H1 (cell line): ENCODE results near the gene MBD5. TPM values are rescaled to one million over a fixed set of nuclear protein-coding genes. Genes with fewer than 3 reads are reported as not detected.
A peak's percentile ranks its signal among the peaks of the same experiment; 100 is the strongest.

Experiments used
- CTCF ChIA-PET: fragments of 300-600 bp; sonication (Branson Sonifier 250); formaldehyde crosslinking; loops from one replicate; lab custom pipeline; 2021; ENCODE audit not compliant: partially characterized antibody; lab: Charles Lee
- POLR2A ChIA-PET: fragments of 300-600 bp; sonication (Branson Sonifier 250); formaldehyde crosslinking; loops from one replicate; lab custom pipeline; 2021; ENCODE audit warnings: inconsistent platforms; ENCODE audit not compliant: partially characterized antibody; lab: Charles Lee
- DNase-seq, 2 experiments: peaks; one replicate each; pipeline versions ENCODE4 v3.0.0 to v3.0.0-alpha.2; 2010 to 2022; ENCODE audit warnings: low spot score in 2 of 2, low read depth in 1 of 2, mixed read lengths in 1 of 2
- FAIRE-seq: peaks from 2 replicates; lab custom pipeline; 2011; peaks lifted over from hg19 to GRCh38; lab: Jason Lieb, UNC
- H2AFZ ChIP-seq: 2 replicates; pipeline ENCODE4 v1.8.1; 2012; ENCODE audit warnings: low read length, inconsistent platforms
- H2AK5ac ChIP-seq: 2 replicates; pipeline ENCODE4 v1.6.1; 2013; ENCODE audit warnings: low read depth, low read length
- H2BK120ac ChIP-seq: replicated peaks from 2 replicates; pipeline ENCODE3; 2013; ENCODE audit warnings: low read depth, low read length, inconsistent platforms
- H2BK12ac ChIP-seq: 2 replicates; pipeline ENCODE4 v1.6.1; 2013; ENCODE audit warnings: low read depth, low read length
- H2BK15ac ChIP-seq: 2 replicates; pipeline ENCODE4 v1.6.1; 2013; ENCODE audit warnings: low read length
- H2BK20ac ChIP-seq: 2 replicates; pipeline ENCODE4 v1.6.1; 2013; ENCODE audit warnings: low read length
- H2BK5ac ChIP-seq: 2 replicates; pipeline ENCODE4 v1.6.1; 2013; ENCODE audit warnings: low read depth, low read length
- H3K14ac ChIP-seq: 2 replicates; pipeline ENCODE4 v1.6.1; 2013; ENCODE audit warnings: inconsistent platforms; ENCODE audit not compliant: insufficient read length
- H3K18ac ChIP-seq: 2 replicates; pipeline ENCODE4 v1.6.1; 2013; ENCODE audit warnings: low read length; ENCODE audit errors: extremely low read depth
- H3K23ac ChIP-seq: 2 replicates; pipeline ENCODE4 v1.6.1; 2013; ENCODE audit warnings: inconsistent platforms; ENCODE audit not compliant: insufficient read length
- H3K23me2 ChIP-seq: 2 replicates; pipeline ENCODE4 v1.6.1; 2013; ENCODE audit warnings: low read depth, low read length
- H3K27ac ChIP-seq: 2 replicates; pipeline ENCODE4 v1.6.1; 2011; ENCODE audit warnings: low read depth, low read length, inconsistent platforms
- H3K27me3 ChIP-seq, 4 experiments: replicated peaks in 1 of 4; 1 replicate in 1 of 4; 2 replicates in 3 of 4; pipeline versions ENCODE4 v1.6.1 to v1.8.1; 2011 to 2013; ENCODE audit warnings: low read length in 3 of 4, mild to moderate bottlenecking in 3 of 4, inconsistent platforms in 2 of 4, mixed read lengths in 2 of 4, moderate library complexity in 1 of 4; ENCODE audit not compliant: control insufficient read depth in 3 of 4, insufficient read depth in 3 of 4; ENCODE audit errors: extremely low read depth in 1 of 4
- H3K36me3 ChIP-seq, 4 experiments: 2 replicates each; pipeline versions ENCODE4 v1.6.1 to v1.8.1; 2011 to 2013; ENCODE audit warnings: mild to moderate bottlenecking in 4 of 4, low read length in 3 of 4, moderate library complexity in 2 of 4, control low read depth in 1 of 4, inconsistent platforms in 1 of 4; ENCODE audit not compliant: insufficient read depth in 4 of 4, control insufficient read depth in 2 of 4
- H3K4ac ChIP-seq: replicated peaks from 2 replicates; pipeline ENCODE3; 2013; ENCODE audit warnings: low read length, low read depth, mixed read lengths, inconsistent platforms; ENCODE audit not compliant: insufficient read length
- H3K4me1 ChIP-seq, 4 experiments: replicated peaks in 1 of 4; 1 replicate in 1 of 4; 2 replicates in 3 of 4; pipeline versions ENCODE4 v1.6.1 to v1.8.1; 2011 to 2013; ENCODE audit warnings: low read length in 3 of 4, inconsistent platforms in 2 of 4, mixed read lengths in 1 of 4; ENCODE audit not compliant: insufficient read depth in 4 of 4, control insufficient read depth in 3 of 4
- H3K4me2 ChIP-seq, 2 experiments: 2 replicates each; pipeline versions ENCODE4 v1.6.1 to v1.8.1; 2011 to 2013; ENCODE audit warnings: low read depth in 2 of 2, low read length in 2 of 2, control low read depth in 1 of 2, inconsistent platforms in 1 of 2, mild to moderate bottlenecking in 1 of 2; ENCODE audit not compliant: insufficient read depth in 1 of 2
- H3K4me3 ChIP-seq, 4 experiments: fragments of 200-600, 300-600 bp in 1 of 4; sonication (generic), shearing (Covaris generic), sonication (Bioruptor Twin) in 1 of 4; 2 replicates each; pipeline versions ENCODE4 v1.5.1 to v1.8.1; 2011 to 2016; ENCODE audit warnings: low read length in 4 of 4, low read depth in 3 of 4, control low read depth in 2 of 4, inconsistent platforms in 2 of 4, mild to moderate bottlenecking in 2 of 4, mixed read lengths in 1 of 4, moderate library complexity in 1 of 4; ENCODE audit not compliant: insufficient read depth in 2 of 4; ENCODE audit errors: extremely low read depth in 1 of 4
- H3K56ac ChIP-seq: replicated peaks from 2 replicates; pipeline ENCODE3; 2013; ENCODE audit warnings: low read depth, mild to moderate bottlenecking, mixed read lengths, low read length, inconsistent platforms; ENCODE audit not compliant: insufficient read length
- H3K79me1 ChIP-seq: 2 replicates; pipeline ENCODE4 v1.6.1; 2013; ENCODE audit warnings: low read depth, low read length, control low read depth
- H3K79me2 ChIP-seq, 2 experiments: 2 replicates each; pipeline versions ENCODE4 v1.6.1 to v1.8.1; 2012 to 2013; ENCODE audit warnings: low read length in 2 of 2, mild to moderate bottlenecking in 2 of 2, inconsistent platforms in 1 of 2; ENCODE audit not compliant: insufficient read depth in 2 of 2, control insufficient read depth in 1 of 2
- H3K9ac ChIP-seq, 4 experiments: replicated peaks in 1 of 4; 1 replicate in 1 of 4; 2 replicates in 3 of 4; pipeline versions ENCODE4 v1.6.1 to v1.8.1; 2011 to 2013; ENCODE audit warnings: low read depth in 3 of 4, low read length in 3 of 4, control low read depth in 2 of 4, mild to moderate bottlenecking in 2 of 4, moderate library complexity in 2 of 4, inconsistent platforms in 1 of 4; ENCODE audit errors: extremely low read depth in 1 of 4
- H3K9me3 ChIP-seq, 2 experiments: 2 replicates each; pipeline versions ENCODE4 v1.6.1 to v1.8.1; 2012 to 2013; ENCODE audit warnings: mild to moderate bottlenecking in 2 of 2, moderate library complexity in 2 of 2, control low read depth in 1 of 2, inconsistent platforms in 1 of 2, low read depth in 1 of 2, low read length in 1 of 2, mixed read lengths in 1 of 2; ENCODE audit not compliant: insufficient read depth in 2 of 2
- H4K20me1 ChIP-seq, 2 experiments: replicated peaks in 1 of 2; 2 replicates each; pipeline versions ENCODE3 to v1.8.1; 2011 to 2013; ENCODE audit warnings: inconsistent platforms in 2 of 2, low read length in 2 of 2, mild to moderate bottlenecking in 1 of 2; ENCODE audit not compliant: insufficient read depth in 2 of 2, control insufficient read depth in 1 of 2
- H4K5ac ChIP-seq: 2 replicates; pipeline ENCODE4 v1.6.1; 2013; ENCODE audit warnings: low read length, low read depth, mixed read lengths, inconsistent platforms; ENCODE audit not compliant: insufficient read length
- H4K8ac ChIP-seq: 2 replicates; pipeline ENCODE4 v1.8.0; 2013; ENCODE audit warnings: mild to moderate bottlenecking, moderate library complexity, low read length, inconsistent platforms; ENCODE audit not compliant: insufficient read depth; ENCODE audit errors: extremely low read depth
- H4K91ac ChIP-seq: replicated peaks from 2 replicates; pipeline ENCODE3; 2013; ENCODE audit warnings: low read length, mixed read lengths, inconsistent platforms; ENCODE audit not compliant: insufficient read length
- ATF3 ChIP-seq: IDR thresholded peaks from 2 replicates; pipeline ENCODE4 v1.6.1; 2011; ENCODE audit warnings: low read depth, mild to moderate bottlenecking, low read length; ENCODE audit not compliant: insufficient read depth
- CEBPB ChIP-seq: IDR thresholded peaks from 2 replicates; pipeline ENCODE4 v1.6.1; 2012; ENCODE audit warnings: low read depth, low read length
- EP300 ChIP-seq, 2 experiments: IDR thresholded peaks; 1 replicate in 1 of 2; 2 replicates in 1 of 2; pipeline ENCODE4 v1.6.1; 2011 to 2012; ENCODE audit warnings: low read depth in 2 of 2, low read length in 2 of 2, mild to moderate bottlenecking in 2 of 2, borderline replicate concordance in 1 of 2, inconsistent platforms in 1 of 2, moderate library complexity in 1 of 2
- JUN ChIP-seq: IDR thresholded peaks from 2 replicates; pipeline ENCODE4 v1.6.1; 2011; ENCODE audit warnings: low read depth, mild to moderate bottlenecking, improper control_type of control experiment, low read length
- POLR2A ChIP-seq, 2 experiments: IDR thresholded peaks; 1 replicate in 1 of 2; 2 replicates in 1 of 2; pipeline ENCODE4 v1.6.1; 2011; ENCODE audit warnings: low read depth in 2 of 2, low read length in 2 of 2, mild to moderate bottlenecking in 2 of 2; ENCODE audit errors: control extremely low read depth in 1 of 2
- TBP ChIP-seq: IDR thresholded peaks from 2 replicates; pipeline ENCODE4 v1.6.1; 2011; ENCODE audit warnings: low read depth, low read length, improper control_type of control experiment
- YY1 ChIP-seq: IDR thresholded peaks from 2 replicates; pipeline ENCODE4 v1.6.1; 2011; ENCODE audit warnings: low read depth, mild to moderate bottlenecking, low read length
- WGBS, 2 experiments: shearing (Covaris generic) in 1 of 2; methylation state at CpG; one replicate each; pipeline versions ENCODE4 v1.1.6 to v1.1.7; 2013 to 2015; ENCODE audit warnings: low lambda C conversion rate in 2 of 2, mixed read lengths in 2 of 2, inconsistent platforms in 1 of 2, low coverage in 1 of 2, missing lambda C conversion rate in 1 of 2; ENCODE audit not compliant: insufficient replicate concordance in 2 of 2, insufficient coverage in 1 of 2, insufficient read length in 1 of 2; ENCODE audit errors: extremely low coverage in 1 of 2, missing lambda C conversion rate in 1 of 2; 5-methylcytosine and 5-hydroxymethylcytosine counted together
- polyA plus RNA-seq, 7 experiments: library from polyadenylated mRNA; depleted of rRNA in 3 of 7; stranded (reverse) in 5 of 7; unstranded in 2 of 7; fragments of >200 nt in 5 of 7; fragments of 200-250 nt in 2 of 7; gene quantifications; 1 replicate in 5 of 7; 2 replicates in 1 of 7; 4 replicates in 1 of 7; pipeline versions ENCODE4 v1.2.1 to v1.2.3, GENCODE V29; 2011 to 2013; ENCODE audit warnings: missing spikeins in 2 of 7, mixed read lengths in 2 of 7
- total RNA-seq: library from RNA; stranded (reverse); fragmentation: NEBNext Ultra II Directional; extraction: Animal tissue kit (Norgen Biotek cat#: 25700); gene quantifications from 2 replicates; pipeline ENCODE4 v1.2.1, GENCODE V29; 2021

The MBD5 gene
- total and polyA plus RNA-seq, 2 of the 8 experiments (the other 6 are each of a cell fraction or from before 2014, with no cell fraction given): 9.7 to 29.4 TPM

GRCh38 chr2:148362144-148362796 lies 341.4 kb downstream of the MBD5 start:
- Histone ChIP-seq H2BK15ac (no peak overlapping the region), H3K36me3 (no peaks in the 10 kb centered on the region), H3K56ac (no peak overlapping the region), H3K4me1 (peaks cover 2 to 5% (median 2%) of the 10 kb centered on the region in 4 experiments; a peak in 4 of 7 replicates), H2BK120ac (no peak overlapping the region), H3K23me2 (no peaks in the 10 kb centered on the region), H3K9ac (no peak overlapping the region), H2AK5ac (no peak overlapping the region), H2BK12ac (peak overlapping the region; percentile 17; the same call in 1 of the 2 replicates), H4K91ac (no peak overlapping the region), H4K5ac (no peak overlapping the region), H3K79me1 (no peaks in the 10 kb centered on the region), H4K8ac (no peak overlapping the region), H3K4ac (no peak overlapping the region), H2AFZ (no peak overlapping the region), H3K14ac (no peak overlapping the region), H3K23ac (no peak overlapping the region), H3K4me2 (no peak overlapping the region), H2BK20ac (no peak overlapping the region), H3K9me3 (no peaks in the 10 kb centered on the region), H3K4me3 (no peak overlapping the region), H3K18ac (no peak overlapping the region), H3K27ac (no peak overlapping the region), H3K27me3 (no peaks in the 10 kb centered on the region), H2BK5ac (peak overlapping the region; percentile 35; the same call in 1 of the 2 replicates), H4K20me1 (no peaks in the 10 kb centered on the region)
- FAIRE-seq: no peak
- WGBS, 2 experiments: 83% methylated on average over 10 of the region's 10 CpGs; no CpG with 5 or more reads in 1 of the 2 experiments
- DNase-seq: no peak
- CTCF ChIA-PET: interaction anchor here (0.6 kb wide), 1 partner anchor 58 kb away, joined by 3 read pairs; no protein-coding TSS in a partner anchor
- TF ChIP-seq TBP: no peak
- TF ChIP-seq ATF3: no peak
- no peak for TF ChIP-seq POLR2A (IDR thresholded peaks at IDR 0.05; ENCODE audit: control extremely low read depth in 1 of 2, low read depth in 2 of 2, low read length in 2 of 2)
- TF ChIP-seq YY1: 0 out of 2 replicates have a peak, but pooled peaks have one; percentile 29
- TF ChIP-seq EP300 (IDR thresholded peaks at IDR 0.05; ENCODE audit: borderline replicate concordance in 1 of 2, low read depth in 2 of 2, low read length in 2 of 2): no peak
- TF ChIP-seq JUN: no peak
- TF ChIP-seq CEBPB: no peak
- TF ChIP-seq, all 59 proteins: peak for 1
- POLR2A ChIA-PET: no interaction called here
- H3K79me2 ChIP-seq: no peaks in the 10 kb centered on the region
